HG02571 (cell line): ENCODE data around the gene NCBP3.

Experiments used
- ATAC-seq: cut with Tn5 transposase; IDR thresholded peaks from one replicate; pipeline ENCODE4 v1.9.1; 2021; ENCODE audit warnings: mild to moderate bottlenecking, moderate library complexity; ENCODE audit not compliant: unreplicated experiment

The NCBP3 gene

GRCh38 chr17:3845621-3846436 lies at the start of gene NCBP3:
Gene NCBP3 (minus strand): TSS chr17:3846246. CDS start chr17:3846223, 23 bp downstream.
- peak; percentile 95 for ATAC-seq

- no peak for ATAC-seq
These were observed 49.3 kb upstream of the NCBP3 start for GRCh38 chr17:3895354-3895753.

- ATAC-seq = no peak
These were observed 48.9 kb upstream of the NCBP3 start for GRCh38 chr17:3894911-3895343.

- no peak for ATAC-seq
These were observed 48.1 kb upstream of the NCBP3 start for GRCh38 chr17:3894188-3894587.

- no peak for ATAC-seq
These were observed 47.7 kb upstream of the NCBP3 start for GRCh38 chr17:3893720-3894116.

GRCh38 chr17:3893003-3893719 lies 47.1 kb upstream of the NCBP3 start, which contains the start of gene CAMKK1:
Gene CAMKK1 (minus strand): TSS chr17:3893053. CDS start chr17:3885687, 7,366 bp downstream.
- ATAC-seq = peak; percentile 82

GRCh38 chr17:3892095-3892998 lies 46.3 kb upstream of the NCBP3 start:
- ATAC-seq = peak; percentile 8

- ATAC-seq = no peak
These were observed 45.6 kb upstream of the NCBP3 start for GRCh38 chr17:3891626-3892094.

- ATAC-seq = no peak
These were observed 44.8 kb upstream of the NCBP3 start for GRCh38 chr17:3890878-3891219.

GRCh38 chr17:3890082-3890877 lies 44.2 kb upstream of the NCBP3 start:
- ATAC-seq = no peak

- ATAC-seq = no peak
These were observed 43.4 kb upstream of the NCBP3 start for GRCh38 chr17:3889325-3890012.

- ATAC-seq = no peak
These were observed 42.5 kb upstream of the NCBP3 start for GRCh38 chr17:3888343-3889171.

GRCh38 chr17:3887804-3888203 lies 41.8 kb upstream of the NCBP3 start:
- no peak for ATAC-seq

GRCh38 chr17:3887394-3887793 lies 41.3 kb upstream of the NCBP3 start:
- ATAC-seq = no peak

- ATAC-seq = no peak
These were observed 40.7 kb upstream of the NCBP3 start for GRCh38 chr17:3886776-3887175.

- no peak for ATAC-seq
These were observed 39.9 kb upstream of the NCBP3 start for GRCh38 chr17:3885970-3886369.

GRCh38 chr17:3885271-3885670 lies 39.2 kb upstream of the NCBP3 start:
- ATAC-seq = no peak

- ATAC-seq = no peak
These were observed 38.1 kb upstream of the NCBP3 start for GRCh38 chr17:3884188-3884587.

GRCh38 chr17:3882276-3882675 lies 36.2 kb upstream of the NCBP3 start:
- no peak for ATAC-seq
